ENCODE data around the gene CTAGE1. TPM values are rescaled to one million over a fixed set of nuclear protein-coding genes. Genes with fewer than 3 reads are reported as not detected.

CTAGE1 gene
- polyA plus RNA-seq, 2 of the 4 experiments (the other 2 are of a cell fraction), result 0.01 TPM; not detected in 1

DNA sequence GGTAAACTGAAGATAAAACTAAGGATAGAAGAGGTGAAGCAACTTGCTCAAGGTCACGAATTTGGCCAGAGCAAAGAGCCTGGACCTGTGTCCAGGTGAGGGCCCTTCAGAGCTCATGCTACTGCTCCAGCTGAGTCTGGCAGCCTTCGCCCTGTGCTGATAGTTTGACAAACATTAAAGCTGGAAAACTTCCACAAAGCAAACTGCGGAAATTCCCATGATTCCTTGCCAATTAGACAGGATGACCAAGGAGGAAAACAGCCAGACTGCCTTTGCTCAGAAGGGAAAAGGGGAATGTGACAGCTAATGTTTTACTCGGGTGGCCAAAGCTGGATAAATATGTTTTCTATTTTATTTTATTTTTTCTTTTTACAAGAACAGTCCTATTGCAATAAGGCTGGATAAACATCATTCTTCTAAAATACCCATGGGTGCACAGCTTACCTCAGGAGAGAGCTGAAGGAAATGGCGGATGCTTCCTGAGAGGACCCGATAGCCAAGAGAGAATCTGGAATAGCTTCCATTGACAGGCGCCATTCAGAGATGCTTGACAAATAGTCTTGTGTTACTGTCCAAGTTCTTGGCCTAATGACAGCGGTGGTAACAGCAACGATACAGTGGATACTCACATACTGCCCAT lies 5.3 kb upstream of the CTAGE1 start:
- Histone ChIP-seq H3K27ac (no peak overlapping the region), H3K4me1 (0 out of 3 replicates have a peak, but pooled peaks cover 4% of the 10 kb centered on the region), H3K9me3 (no peaks in the 10 kb centered on the region), H3K4me2 (no peak overlapping the region), H3K4me3 (no peak overlapping the region)
- CTCF ChIA-PET, result interaction anchor here (0.7 kb wide), 1 partner anchor 241 kb away, joined by 3 read pairs; no protein-coding TSS in a partner anchor
- no peak for ATAC-seq
- no peak for DNase-seq (ENCODE audit: low read depth in 1 of 2, low spot score in 1 of 2)
- no peak for TF ChIP-seq NR3C1 (IDR thresholded peaks at IDR 0.05)
- TF ChIP-seq CBX8 (IDR thresholded peaks at IDR 0.05), result no peak
- TF ChIP-seq JUN (IDR thresholded peaks at IDR 0.05), result no peak
- POLR2A ChIA-PET, result no interaction called here
- 56% methylated on average over 9 of the region's 9 CpGs for WGBS (ENCODE audit: missing lambda C conversion rate)
- FAIRE-seq, result no peak

DNA sequence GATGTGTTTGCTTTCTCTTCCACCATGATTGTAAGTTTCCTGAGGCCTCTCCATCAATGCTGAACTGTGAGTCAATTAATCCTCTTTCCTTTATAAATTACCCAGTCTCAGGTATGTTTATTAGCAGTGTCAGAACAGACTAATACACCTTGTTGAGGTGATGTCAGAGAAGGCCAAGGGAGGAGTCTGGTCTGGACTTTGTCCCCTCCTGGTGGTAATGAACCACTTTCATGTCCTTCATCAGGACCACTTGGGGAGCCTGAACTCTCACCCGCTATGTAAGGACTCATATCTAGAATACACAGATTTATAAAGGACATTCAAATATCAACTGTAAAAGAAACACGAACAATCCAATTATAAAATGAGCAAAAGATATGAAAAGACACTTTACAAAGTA lies 2.9 kb upstream of the CTAGE1 start:
- ATAC-seq (no peak), DNase-seq (ENCODE audit: low read depth in 1 of 2, low spot score in 1 of 2) (no peak), FAIRE-seq (no peak)
- TF ChIP-seq NPAS2 (CRISPR knock-in tag; IDR thresholded peaks at IDR 0.05; ENCODE audit: borderline replicate concordance) (no peak), ZNF302 (CRISPR knock-in tag; IDR thresholded peaks at IDR 0.05) (no peak), TFCP2L1 (CRISPR knock-in tag; IDR thresholded peaks at IDR 0.05) (no peak), MAZ (IDR thresholded peaks at IDR 0.05; ENCODE audit: borderline replicate concordance, low read depth, low read length) (no peak), RFX5 (IDR thresholded peaks at IDR 0.05) (no peak), RARB (CRISPR knock-in tag; IDR thresholded peaks at IDR 0.05) (no peak)
- TF ChIP-seq, protein P1, sequence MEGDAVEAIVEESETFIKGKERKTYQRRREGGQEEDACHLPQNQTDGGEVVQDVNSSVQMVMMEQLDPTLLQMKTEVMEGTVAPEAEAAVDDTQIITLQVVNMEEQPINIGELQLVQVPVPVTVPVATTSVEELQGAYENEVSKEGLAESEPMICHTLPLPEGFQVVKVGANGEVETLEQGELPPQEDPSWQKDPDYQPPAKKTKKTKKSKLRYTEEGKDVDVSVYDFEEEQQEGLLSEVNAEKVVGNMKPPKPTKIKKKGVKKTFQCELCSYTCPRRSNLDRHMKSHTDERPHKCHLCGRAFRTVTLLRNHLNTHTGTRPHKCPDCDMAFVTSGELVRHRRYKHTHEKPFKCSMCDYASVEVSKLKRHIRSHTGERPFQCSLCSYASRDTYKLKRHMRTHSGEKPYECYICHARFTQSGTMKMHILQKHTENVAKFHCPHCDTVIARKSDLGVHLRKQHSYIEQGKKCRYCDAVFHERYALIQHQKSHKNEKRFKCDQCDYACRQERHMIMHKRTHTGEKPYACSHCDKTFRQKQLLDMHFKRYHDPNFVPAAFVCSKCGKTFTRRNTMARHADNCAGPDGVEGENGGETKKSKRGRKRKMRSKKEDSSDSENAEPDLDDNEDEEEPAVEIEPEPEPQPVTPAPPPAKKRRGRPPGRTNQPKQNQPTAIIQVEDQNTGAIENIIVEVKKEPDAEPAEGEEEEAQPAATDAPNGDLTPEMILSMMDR (IDR thresholded peaks at IDR 0.05), result no peak
- TF ChIP-seq, protein P2, sequence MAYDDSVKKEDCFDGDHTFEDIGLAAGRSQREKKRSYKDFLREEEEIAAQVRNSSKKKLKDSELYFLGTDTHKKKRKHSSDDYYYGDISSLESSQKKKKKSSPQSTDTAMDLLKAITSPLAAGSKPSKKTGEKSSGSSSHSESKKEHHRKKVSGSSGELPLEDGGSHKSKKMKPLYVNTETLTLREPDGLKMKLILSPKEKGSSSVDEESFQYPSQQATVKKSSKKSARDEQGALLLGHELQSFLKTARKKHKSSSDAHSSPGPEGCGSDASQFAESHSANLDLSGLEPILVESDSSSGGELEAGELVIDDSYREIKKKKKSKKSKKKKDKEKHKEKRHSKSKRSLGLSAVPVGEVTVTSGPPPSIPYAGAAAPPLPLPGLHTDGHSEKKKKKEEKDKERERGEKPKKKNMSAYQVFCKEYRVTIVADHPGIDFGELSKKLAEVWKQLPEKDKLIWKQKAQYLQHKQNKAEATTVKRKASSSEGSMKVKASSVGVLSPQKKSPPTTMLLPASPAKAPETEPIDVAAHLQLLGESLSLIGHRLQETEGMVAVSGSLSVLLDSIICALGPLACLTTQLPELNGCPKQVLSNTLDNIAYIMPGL (CRISPR knock-in tag; IDR thresholded peaks at IDR 0.05; ENCODE audit: borderline replicate concordance), result no peak
- TF ChIP-seq, protein P3, sequence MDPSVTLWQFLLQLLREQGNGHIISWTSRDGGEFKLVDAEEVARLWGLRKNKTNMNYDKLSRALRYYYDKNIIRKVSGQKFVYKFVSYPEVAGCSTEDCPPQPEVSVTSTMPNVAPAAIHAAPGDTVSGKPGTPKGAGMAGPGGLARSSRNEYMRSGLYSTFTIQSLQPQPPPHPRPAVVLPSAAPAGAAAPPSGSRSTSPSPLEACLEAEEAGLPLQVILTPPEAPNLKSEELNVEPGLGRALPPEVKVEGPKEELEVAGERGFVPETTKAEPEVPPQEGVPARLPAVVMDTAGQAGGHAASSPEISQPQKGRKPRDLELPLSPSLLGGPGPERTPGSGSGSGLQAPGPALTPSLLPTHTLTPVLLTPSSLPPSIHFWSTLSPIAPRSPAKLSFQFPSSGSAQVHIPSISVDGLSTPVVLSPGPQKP (IDR thresholded peaks at IDR 0.05; ENCODE audit: low read depth, low read length), result no peak
- Histone ChIP-seq H3K27ac (no peak overlapping the region), H3K4me2 (no peak overlapping the region), H3K9me3 (no peaks in the 10 kb centered on the region), H3K4me1 (0 out of 3 replicates have a peak, but pooled peaks cover 4% of the 10 kb centered on the region), H3K4me3 (no peak overlapping the region)
- ChIA-PET POLR2A (no interaction called here), CTCF (no interaction called here)
- WGBS (ENCODE audit: missing lambda C conversion rate), result 85% methylated on average over 2 of the region's 2 CpGs

DNA sequence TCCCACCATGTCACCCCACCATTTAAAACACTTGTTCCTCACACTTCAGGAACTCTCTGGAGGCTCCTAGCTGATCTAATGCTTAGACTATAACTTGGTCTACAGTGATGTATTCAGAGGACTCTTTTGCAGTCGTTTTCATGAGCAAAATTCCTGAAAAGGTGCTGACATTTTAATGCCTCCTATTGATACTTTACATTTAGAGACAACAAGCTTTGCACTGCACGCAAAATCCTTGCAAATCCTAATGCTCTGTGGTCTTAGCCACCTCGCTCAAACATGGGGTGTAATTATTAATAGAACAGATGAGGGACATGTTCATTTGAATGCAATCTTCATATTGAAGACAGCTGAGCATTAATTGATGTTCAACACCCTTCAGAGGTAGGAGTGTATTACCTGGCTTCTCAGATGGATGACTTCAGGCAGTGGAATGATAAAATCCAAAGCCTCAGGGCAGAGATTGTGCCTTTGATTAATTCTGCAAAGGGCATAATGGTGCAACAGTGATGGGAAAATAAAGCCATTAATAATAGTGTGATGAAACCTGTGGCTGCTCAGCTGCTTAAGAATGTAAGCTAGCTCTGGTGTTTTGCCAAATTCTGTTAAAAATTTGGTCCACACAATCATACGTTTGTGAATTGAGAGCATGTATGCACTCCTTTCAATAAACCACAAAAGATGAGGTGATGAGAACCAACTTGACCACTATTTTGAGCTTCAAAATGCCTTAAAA lies 5.4 kb downstream of the CTAGE1 start:
- CTCF ChIA-PET, result interaction anchor here (1.2 kb wide), 1 partner anchor 125 kb away, joined by 3 read pairs; no protein-coding TSS in a partner anchor
- TF ChIP-seq RFX5 (IDR thresholded peaks at IDR 0.05) (no peak), MAFK (IDR thresholded peaks at IDR 0.05; ENCODE audit: partially characterized antibody) (no peak), NPAS2 (CRISPR knock-in tag; IDR thresholded peaks at IDR 0.05; ENCODE audit: borderline replicate concordance) (no peak), EHF (CRISPR knock-in tag; IDR thresholded peaks at IDR 0.05) (no peak), FOSB (CRISPR knock-in tag; IDR thresholded peaks at IDR 0.05) (no peak), JUN (IDR thresholded peaks at IDR 0.05) (no peak), POLR2A (IDR thresholded peaks at IDR 0.05; ENCODE audit: low read length) (no peak), MAZ (IDR thresholded peaks at IDR 0.05; ENCODE audit: borderline replicate concordance, low read depth, low read length) (no peak), FOSL2 (IDR thresholded peaks at IDR 0.05) (no peak), FOSL2 (CRISPR knock-in tag; IDR thresholded peaks at IDR 0.05) (no peak), RNF2 (IDR thresholded peaks at IDR 0.05; ENCODE audit: borderline replicate concordance, low read depth) (no peak), PHF8 (IDR thresholded peaks at IDR 0.05; ENCODE audit: borderline replicate concordance, low read depth) (no peak)
- TF ChIP-seq, protein P4, sequence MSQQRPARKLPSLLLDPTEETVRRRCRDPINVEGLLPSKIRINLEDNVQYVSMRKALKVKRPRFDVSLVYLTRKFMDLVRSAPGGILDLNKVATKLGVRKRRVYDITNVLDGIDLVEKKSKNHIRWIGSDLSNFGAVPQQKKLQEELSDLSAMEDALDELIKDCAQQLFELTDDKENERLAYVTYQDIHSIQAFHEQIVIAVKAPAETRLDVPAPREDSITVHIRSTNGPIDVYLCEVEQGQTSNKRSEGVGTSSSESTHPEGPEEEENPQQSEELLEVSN (IDR thresholded peaks at IDR 0.05; ENCODE audit: borderline replicate concordance, low read depth), result no peak
- TF ChIP-seq, protein P5, sequence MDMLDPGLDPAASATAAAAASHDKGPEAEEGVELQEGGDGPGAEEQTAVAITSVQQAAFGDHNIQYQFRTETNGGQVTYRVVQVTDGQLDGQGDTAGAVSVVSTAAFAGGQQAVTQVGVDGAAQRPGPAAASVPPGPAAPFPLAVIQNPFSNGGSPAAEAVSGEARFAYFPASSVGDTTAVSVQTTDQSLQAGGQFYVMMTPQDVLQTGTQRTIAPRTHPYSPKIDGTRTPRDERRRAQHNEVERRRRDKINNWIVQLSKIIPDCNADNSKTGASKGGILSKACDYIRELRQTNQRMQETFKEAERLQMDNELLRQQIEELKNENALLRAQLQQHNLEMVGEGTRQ (IDR thresholded peaks at IDR 0.05), result no peak
- TF ChIP-seq, protein P6, sequence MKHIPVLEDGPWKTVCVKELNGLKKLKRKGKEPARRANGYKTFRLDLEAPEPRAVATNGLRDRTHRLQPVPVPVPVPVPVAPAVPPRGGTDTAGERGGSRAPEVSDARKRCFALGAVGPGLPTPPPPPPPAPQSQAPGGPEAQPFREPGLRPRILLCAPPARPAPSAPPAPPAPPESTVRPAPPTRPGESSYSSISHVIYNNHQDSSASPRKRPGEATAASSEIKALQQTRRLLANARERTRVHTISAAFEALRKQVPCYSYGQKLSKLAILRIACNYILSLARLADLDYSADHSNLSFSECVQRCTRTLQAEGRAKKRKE (CRISPR knock-in tag; IDR thresholded peaks at IDR 0.05; ENCODE audit: low read depth), result no peak
- TF ChIP-seq, protein P3 (IDR thresholded peaks at IDR 0.05; ENCODE audit: low read depth, low read length), result no peak

More for the DNA sequence above, 5.4 kb downstream of the CTAGE1 start:
- Histone ChIP-seq H3K4me2 (no peak overlapping the region), H3K9me3 (no peaks in the 10 kb centered on the region), H3K4me3 (no peak overlapping the region), H3K4me1 (no peaks in the 10 kb centered on the region), H3K27ac (no peak overlapping the region)
- POLR2A ChIA-PET, result no interaction called here
- ATAC-seq (no peak), DNase-seq (ENCODE audit: low read depth in 1 of 2, low spot score in 1 of 2) (no peak), FAIRE-seq (no peak)
- 52% methylated on average over 4 of the region's 4 CpGs for WGBS (ENCODE audit: missing lambda C conversion rate)
